Measurements from ENCODE around the gene TEDC2.

Gene TEDC2

DNA sequence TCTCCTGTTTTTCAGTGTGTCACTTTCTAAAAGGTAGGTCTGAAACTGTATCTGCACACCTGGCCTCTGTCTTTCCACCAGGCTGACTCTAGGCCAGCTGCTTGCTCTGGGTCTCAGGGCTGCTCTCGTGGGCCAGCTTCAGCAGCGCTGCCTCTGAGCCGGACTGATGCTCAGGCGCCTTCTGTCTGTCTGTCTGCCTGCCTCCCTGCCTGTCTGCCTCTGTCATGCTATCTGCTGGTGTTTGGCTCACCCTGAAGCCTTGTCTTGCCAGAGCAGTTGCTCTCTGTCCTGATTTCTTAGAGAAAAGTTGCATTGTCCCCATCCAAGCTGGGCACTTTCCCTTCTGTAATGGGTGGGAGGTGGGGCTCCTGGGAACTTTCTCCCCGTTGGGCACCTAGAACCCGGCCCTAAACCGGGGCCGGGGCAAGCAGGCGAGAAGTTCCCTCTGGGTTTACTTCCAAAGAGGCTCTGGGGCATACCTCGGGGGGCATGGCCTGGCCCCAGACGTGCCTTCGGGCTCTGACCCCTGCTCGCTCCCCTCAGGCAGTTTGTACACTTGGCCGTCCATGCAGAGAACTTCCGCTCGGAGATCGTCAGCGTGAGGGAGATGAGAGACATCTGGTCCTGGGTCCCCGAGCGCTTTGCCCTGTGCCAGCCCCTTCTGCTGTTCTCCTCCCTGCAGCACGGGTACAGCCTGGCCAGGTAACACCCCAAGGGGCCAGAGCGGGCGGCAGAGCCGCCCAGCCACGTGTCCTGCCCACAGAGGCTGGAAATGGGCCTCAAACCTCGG is 38.0 kb downstream of the TEDC2 start:
- no peak for DNase-seq

DNA sequence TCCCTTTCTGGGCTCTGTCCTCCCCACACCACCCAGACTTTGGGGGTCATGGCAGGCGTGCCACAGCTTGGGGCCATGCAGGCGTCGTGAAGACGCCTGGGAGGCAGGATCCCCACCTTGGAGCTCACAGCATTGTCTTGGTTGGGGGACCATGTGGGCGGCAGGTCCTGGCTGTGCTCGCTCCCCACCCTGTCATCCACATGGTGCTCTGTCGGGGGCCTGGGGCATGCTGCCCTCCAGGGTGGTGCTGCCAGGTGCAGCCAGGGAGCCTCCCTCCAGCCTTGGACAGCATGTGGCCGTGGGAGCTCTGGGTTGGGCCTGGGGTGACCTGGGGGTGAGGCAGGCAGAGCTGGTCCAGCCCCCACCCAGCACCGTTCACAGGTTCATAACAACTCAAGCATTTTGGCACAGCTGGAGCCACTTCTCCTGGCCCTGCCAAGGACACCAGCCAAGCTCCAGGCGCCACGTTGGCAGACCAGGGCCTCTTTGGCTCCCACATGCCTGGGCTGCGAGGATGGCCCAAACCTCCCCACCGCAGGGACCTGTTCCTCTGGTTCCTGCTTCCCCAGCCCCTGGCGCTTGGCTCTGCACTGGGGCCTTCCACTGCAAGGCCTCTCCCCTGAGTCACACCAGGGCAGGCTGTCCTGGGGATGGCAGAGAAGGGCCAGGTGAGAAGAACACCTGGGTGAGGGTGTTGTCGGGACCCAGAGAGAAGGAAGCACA is 38.8 kb downstream of the TEDC2 start:
- no peak for DNase-seq

DNA sequence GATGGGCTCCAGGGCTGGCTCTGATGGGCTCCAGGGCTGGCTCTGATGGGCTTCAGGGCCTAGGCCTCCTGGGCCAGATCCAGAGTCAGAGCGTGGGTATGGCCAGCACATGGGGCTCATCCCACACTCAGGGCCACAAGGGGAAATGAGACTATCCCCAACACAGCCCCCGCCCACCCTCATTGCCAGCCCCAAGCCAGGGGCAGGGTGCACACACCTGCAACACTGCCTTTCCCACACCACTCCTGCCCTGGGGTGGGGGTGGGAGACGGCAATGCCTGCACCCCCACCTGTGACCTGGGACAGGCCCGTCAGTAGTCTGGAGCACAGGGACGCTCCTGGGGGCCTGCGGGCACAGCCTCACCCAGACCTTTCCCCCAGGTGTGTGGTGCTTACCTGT is 39.5 kb downstream of the TEDC2 start:
- DNase-seq, result no peak

DNA sequence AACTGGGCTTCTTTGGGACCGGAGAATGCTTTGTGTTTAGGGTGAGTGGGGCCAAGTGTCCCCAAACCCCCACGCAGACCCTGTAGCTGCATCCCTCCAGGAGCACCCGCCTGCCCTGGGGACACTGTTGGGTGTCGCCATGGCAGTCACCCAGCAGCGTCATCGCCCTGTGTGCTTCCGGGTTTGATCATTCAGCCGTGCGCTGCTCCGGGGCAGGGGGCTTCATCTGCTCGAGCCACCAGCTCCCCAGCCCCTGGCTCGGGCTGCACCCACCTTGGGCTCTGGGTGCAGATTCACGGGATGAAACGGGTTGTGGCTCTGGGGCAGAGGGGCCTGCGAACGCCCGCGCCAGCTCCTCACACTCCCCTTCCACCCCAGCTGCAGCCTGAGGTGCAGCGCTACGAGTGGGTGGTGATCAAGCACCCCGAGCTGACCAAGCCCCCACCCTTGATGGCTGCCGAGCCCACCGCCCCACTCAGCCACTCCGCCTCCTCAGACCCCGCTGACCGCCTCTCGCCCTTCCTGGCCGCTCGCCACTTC is 40.1 kb downstream of the TEDC2 start:
- no peak for DNase-seq

DNA sequence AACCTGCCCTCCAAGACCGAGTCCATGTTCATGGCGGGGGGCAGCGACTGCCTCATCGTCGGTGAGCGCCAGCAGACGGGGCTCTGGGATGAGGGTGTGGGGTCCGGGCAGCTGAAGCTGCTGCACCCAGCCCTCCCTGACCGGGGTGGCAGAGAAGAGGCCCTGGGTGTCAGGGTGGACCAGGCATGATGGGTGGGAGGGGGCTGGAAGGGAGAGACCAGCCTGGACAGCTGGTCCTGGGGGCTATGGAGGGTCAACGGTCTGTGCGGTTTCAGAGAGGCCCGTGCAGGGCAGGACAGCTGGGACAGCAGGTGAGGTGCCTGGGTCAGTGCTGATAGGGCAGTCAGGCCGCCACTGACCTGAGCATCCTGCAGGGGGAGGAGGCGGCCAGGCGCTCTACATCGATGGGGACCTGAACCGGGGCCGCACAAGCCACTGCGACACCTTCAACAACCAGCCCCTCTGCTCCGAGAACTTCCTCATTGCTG is 40.6 kb downstream of the TEDC2 start:
- DNase-seq, result no peak

DNA sequence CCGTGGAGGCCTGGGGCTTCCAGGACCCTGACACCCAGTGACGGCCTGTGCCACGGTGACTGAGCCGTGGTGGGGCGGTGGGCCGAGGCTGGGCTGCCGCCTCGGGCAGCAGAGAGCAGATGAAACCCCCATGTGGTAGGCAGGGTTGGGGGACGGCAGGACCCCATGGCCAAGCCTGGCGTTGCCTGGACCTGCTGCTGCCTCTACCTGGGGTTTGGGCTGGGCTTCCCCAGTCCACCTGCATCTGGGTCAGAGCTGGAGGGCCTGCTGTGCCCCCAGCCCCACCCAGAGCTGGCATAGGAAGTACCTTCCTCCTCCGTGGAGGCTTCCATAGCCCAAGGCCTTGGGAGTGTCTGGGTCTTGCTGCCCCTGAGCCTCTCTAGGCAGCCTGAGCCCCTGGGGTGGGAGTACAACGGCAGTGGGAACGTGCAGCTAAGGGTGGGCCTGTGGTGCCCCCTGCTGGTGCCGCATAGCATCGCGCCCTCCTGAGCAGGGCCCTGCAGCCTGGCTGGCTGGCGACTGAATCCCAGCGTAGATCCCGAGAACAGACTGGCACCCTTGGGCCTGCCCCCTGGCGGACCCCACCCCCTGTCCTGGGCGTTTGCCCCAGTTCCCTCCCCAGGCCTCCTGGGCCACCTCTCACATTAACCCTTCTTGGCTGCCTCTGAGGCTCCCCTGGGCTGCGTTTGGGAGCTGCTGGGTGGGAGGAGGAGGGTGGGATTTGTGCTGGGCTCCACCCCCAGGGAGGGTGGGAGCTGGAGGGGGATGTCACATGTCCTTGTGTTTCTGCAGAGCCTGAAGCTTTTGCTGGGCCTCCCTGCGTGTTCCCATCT is 41.2 kb downstream of the TEDC2 start:
- DNase-seq, result peak; percentile 79

DNA sequence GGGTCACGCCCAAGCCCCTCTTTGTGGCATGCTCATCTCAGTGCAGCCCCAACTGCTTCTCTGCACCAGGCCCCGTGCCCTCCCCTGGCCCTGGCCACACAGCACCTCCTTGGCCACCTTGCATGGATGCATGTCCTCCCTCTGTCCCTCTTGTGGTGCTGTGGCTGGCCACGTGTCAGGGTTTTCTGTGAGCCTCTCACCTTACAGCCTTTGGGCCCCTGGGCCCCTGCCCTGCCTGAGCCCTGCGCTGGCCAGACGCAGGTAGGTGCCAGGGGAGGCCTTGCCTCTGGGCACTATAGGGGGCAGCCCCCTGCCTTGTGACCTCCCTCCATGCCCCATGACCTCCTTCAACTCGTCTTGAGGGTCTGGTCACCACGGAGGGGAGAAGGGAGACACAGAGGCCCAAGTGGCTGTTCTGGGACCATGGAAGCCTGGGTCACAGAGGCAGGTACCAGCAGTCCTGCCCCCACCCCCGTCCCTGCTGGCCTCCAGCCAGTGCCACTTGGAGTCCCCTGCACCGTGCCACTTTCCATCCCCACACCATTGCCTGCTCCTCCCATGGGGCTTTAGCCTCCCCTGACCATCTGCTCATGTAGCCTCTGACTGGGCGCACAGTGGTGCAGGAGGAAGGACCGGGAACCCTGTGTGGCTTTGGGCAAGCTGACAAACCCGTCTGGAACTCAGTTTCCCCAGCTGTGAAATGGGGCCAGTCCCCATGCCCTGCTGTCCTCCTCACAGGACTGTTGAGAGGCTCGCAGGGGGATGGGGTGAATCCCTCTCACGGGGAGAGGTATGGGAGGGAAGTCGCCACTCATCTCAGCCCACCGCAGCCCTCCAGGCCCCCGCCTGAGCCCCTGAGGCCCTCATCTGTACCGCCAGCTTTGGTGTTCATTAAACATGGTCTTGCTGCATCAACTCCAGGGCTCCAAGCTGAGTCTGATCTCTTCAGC is 42.3 kb downstream of the TEDC2 start:
- DNase-seq, result no peak

DNA sequence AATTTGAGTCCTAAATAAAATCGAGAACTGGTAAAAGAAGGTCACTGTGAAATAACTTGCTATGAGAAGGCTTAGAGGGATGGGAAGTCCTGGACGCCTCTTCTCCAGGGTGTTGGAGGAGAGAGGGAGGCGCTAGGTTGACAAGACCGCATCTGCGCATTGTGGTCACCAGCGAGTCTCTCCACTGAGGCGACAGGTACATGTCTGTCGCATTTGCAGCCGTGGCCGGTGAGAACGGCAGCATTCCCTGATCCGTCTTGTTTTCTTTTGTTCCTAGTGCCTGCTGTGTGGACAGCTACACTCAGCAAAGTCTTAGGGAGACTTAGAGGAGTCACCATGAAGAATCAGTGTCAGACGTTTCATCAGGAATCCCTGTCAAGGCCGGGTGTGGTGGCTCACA is 45.8 kb downstream of the TEDC2 start:
- no peak for DNase-seq

DNA sequence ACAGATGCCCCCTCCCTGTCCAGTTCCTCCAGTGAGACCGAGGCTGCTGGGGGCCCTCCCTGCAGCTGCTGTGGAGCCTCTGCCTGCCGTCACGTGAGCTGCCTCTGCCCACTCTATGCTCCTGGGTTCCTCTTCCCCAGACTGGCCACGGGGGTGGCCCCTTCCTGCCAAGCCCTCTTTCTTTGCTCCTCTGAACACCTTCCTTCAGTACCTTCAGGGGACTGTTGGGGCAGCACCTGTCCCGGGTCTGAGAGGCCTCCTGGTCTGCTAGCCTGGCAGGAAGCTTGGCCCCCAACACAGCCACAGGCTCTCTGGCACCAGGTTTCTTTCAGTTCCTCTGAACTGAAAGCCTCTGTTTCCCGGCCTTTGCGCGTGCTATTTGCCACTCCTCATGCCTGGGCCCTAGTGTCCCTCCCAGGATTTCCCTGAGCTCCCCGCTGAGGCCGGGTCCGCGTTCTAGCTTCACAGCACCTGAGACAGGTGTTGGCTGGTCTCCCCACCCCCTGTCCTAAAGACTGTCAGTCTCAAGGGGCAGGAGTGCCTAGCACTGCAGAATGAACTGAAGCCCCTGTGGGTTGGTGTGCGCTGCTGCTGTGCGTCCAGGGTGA is 47.2 kb downstream of the TEDC2 start:
- no peak for DNase-seq

DNA sequence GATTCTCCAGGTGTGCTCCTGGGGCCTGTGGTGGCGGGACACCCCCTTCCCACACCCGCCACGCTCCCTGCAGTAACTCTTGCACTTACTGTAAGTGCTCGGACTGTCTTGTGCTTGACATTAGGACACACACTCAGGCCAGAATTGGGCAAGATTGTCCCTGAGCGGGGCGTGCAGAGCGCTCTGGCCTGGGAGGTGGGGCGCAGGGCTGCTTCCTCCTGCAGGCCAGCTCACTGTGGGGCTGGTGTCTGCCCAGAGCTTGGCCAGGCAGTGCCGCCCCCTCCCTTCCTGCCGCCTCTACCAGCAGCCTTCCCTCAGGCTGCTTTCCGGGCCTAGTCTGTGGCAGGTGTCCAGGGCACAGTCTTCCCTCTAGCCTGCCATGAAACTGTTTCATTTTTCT is 47.8 kb downstream of the TEDC2 start:
- no peak for DNase-seq

DNA sequence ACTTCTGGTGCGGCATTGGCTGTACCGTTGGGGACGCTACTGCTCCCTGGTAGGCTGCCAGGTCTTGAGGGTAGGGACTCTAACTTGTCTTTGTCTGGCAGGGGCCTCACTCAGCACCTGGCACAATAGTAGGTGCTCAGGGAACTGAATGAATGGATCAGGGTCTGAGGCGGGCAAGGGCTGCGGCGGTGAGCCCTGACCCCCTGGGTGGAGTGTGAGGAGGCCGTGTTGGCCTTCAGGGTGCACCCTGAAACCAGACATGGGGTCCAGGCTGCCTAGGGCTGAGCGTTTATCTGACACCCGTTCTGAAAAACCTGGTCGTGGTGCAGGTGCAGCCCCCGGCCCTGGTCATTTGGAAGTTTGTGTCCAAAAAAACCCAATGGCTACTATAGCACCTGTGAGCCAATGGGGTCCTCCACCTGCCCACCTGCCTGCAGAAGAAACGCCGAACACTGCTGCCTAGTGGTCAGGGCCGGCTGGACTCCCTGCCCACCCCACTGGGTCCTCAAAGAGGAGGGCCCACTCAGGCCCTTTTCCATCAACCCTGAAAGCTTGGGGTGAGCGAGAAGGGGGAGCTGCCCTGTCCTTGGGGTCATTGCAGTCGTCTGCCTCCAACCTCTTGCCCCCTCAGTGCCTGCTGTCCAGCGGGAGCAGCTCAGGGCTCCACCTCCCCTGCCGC is 49.0 kb downstream of the TEDC2 start:
- DNase-seq, result no peak

DNA sequence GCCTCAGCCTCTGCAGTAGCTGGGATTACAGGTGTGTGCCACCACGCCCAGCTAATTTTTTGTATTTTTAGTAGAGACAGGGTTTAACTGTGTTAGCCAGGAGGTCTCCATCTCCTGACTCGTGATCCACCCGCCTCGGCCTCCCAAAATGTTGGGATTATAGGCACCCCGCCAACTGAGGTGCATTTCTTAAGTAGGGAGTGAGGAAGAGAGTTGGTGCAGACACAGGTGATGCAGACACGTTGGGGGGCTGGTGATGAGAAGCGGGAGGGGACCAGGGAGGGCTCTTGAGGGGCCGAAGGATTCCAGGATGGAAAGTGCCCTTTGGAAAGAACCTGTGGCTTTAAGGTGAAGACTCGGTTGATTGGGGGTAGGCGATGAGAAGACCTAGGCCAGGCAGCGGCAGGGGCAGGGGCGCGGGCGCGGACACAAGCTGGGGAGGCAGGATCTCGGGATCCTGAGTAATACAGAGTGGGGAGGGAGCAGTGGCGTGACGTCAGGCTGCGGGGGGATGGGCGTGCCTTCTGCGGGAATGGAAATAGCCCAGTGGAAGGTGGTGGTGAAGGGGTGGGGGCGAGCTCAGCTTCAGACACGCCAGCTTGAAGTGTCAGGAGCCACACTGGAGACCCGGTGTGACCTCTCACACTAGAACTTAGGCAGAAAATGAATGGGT is 51.4 kb downstream of the TEDC2 start:
- no peak for DNase-seq

DNA sequence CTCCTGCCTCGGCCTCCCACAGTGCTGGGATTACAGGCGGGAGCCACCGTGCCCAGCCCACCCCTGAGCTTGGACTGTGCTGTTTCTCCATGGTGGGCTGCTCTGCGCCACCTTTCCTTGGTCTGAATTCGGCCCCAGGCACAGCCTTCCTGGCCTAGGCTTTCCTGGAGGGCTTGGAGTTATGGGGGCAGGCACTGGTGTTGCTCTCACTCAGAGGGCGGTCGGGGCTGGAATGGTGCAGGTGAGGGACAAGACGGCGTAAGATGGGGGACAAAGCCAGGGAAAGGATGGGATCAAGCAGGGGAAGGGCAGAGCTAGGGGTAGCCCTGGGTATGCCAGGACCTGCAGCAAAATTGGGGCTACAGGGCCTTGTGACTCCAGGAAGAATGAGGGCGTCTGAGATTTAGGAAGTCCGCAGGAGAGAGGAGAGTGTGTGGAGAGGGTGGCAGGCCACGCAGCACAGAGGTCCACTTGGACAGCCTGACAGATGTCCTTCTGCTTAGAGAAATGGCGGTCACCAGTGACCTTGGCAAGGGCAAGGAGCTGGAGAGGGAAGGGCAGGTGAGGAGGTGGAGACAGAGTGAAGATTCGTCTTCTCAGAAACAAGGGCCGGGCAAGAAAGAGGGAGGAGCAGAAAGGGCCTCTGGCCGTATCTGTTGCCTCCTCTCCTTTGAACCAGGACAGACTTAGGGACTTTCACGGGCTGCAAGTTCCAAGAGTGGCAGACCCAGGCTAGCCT is 52.3 kb downstream of the TEDC2 start:
- no peak for DNase-seq

DNA sequence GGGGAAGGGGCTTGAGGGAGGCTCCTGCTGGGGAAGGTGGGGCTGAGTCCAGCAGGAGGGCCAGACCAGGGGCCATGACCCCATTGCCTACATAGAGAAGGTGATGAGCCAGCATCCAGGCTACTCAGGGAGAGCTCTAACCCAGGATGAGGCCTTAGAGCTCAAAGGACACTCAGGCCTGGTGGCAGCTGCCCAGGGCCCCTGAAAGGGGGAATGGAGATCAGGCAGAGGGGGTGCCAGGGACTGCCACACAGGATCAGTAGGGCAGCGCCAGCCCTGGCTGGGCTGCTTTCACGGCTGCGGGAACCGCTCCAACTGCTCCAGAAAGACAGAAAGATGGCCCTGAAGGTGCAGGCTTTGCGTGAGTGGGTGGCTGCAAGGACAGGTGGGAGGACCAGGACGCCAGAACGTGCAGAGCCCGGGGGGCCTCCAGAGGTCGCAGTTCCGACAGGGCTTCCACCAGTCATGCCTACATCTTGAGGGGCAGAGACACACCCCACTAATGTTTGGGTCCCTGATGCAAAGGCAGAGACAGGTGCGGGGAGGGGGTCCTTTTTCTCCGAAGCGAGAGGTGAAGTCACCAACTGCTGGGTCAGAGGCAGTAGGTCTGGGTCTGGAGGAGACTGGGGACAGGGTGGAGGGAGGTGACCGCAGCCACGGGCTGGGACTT is 53.0 kb downstream of the TEDC2 start:
- no peak for DNase-seq

DNA sequence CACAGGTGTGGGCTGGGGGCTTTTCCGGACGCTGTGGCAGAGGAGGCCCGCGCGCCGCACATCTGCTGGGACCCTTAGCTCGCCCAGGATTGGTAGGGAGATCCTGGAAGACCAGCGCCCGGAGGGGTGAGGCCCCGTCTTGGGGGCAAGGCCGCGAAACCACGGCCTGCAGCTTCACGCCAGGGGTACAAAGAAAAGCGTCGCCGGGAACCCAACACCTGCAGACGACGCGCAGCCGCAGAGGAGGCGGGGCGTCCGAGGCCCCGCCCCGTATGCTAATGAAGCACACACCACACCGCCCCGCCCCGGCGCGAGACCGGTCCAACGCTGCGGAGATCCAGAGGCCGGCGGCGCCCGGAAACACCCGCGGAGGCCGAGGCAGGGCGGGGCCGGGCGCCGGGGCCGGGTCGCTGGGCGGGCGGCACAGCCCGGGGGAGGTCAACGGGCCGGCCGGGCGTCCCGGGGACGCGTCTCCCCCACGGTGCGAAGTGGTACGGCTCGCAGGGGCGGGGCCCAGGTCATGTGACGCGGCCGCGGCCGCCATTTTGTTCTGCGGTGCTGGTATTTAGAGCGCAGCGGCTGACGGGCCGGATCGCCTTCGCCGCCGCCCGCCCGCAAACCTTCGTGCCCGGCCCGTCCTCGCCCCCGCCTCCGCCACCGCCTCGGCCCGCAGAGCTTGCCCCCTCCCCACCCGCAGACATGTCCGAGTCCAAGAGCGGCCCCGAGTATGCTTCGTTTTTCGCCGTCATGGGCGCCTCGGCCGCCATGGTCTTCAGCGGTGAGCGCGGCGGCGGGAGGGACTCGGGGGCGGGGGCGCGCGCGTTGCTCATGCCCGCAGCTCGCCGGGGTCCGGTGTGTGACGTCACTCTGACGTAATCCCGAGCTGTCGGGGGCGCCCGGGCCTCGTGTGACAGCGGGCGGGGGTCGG is 53.8 kb downstream of the TEDC2 start, which contains the start of gene ATP6V0C:
ATP6V0C (plus strand) TSS at position 548 of the 928 bp plus-strand sequence; CDS start at position 700, 152 bp downstream.
- DNase-seq, result peak; percentile 90
